Hepatocyte (in vitro differentiated cells): Measurements from ENCODE around the gene CDHR2. TPM values are rescaled to one million over a fixed set of nuclear protein-coding genes. Genes with fewer than 3 reads are reported as not detected.

Experiments
- DNase-seq: peaks from one replicate; pipeline ENCODE4 v3.0.0-alpha.2; 2016; ENCODE audit warnings: low spot score
- H2AFZ ChIP-seq: fragments of 200-600 bp; sonication (generic); 2 replicates; pipeline ENCODE4 v1.6.0; 2016; ENCODE audit warnings: antibody characterized with exemption, mild to moderate bottlenecking
- H3K27ac ChIP-seq: fragments of 200-600 bp; sonication (generic); 2 replicates; pipeline ENCODE4 v1.5.1; 2016; ENCODE audit warnings: mild to moderate bottlenecking
- H3K27me3 ChIP-seq: fragments of 200-600 bp; sonication (generic); 2 replicates; pipeline ENCODE4 v1.6.1; 2016
- H3K36me3 ChIP-seq: fragments of 200-600 bp; sonication (generic); replicated peaks from 2 replicates; pipeline ENCODE4 v1.5.1; 2016; ENCODE audit warnings: low read depth; ENCODE audit not compliant: insufficient read depth
- H3K4me1 ChIP-seq: fragments of 200-600 bp; sonication (generic); 2 replicates; pipeline ENCODE4 v1.5.1; 2016; ENCODE audit warnings: mild to moderate bottlenecking, moderate library complexity; ENCODE audit not compliant: insufficient read depth
- H3K4me2 ChIP-seq: fragments of 200-600 bp; sonication (generic); 2 replicates; pipeline ENCODE4 v1.6.0; 2016
- H3K4me3 ChIP-seq: fragments of 200-600 bp; sonication (generic); 2 replicates; pipeline ENCODE4 v1.5.1; 2016; ENCODE audit warnings: mild to moderate bottlenecking
- H3K79me2 ChIP-seq: fragments of 200-600 bp; sonication (generic); 2 replicates; pipeline ENCODE4 v1.6.0; 2017; ENCODE audit warnings: mild to moderate bottlenecking
- H3K9me2 ChIP-seq: fragments of 200-600 bp; sonication (generic); replicated peaks from 2 replicates; pipeline ENCODE4 v1.6.0; 2017; ENCODE audit warnings: mild to moderate bottlenecking; ENCODE audit not compliant: insufficient read depth
- H3K9me3 ChIP-seq: fragments of 200-600 bp; sonication (generic); 2 replicates; pipeline ENCODE4 v1.5.1; 2016; ENCODE audit warnings: low read depth, mild to moderate bottlenecking
- H4K20me1 ChIP-seq: fragments of 200-600 bp; sonication (generic); 2 replicates; pipeline ENCODE4 v1.6.0; 2016; ENCODE audit warnings: mild to moderate bottlenecking; ENCODE audit not compliant: insufficient read depth, poor library complexity, severe bottlenecking
- EZH2 ChIP-seq: fragments of 200-600 bp; sonication (generic); IDR thresholded peaks from 2 replicates; pipeline ENCODE4 v1.6.1; 2016; ENCODE audit warnings: antibody characterized with exemption, mild to moderate bottlenecking, borderline replicate concordance
- EZH2phosphoT487 ChIP-seq: fragments of 200-600 bp; sonication (generic); IDR thresholded peaks from one replicate; pipeline ENCODE4 v1.6.1; 2018; ENCODE audit warnings: antibody characterized with exemption, mild to moderate bottlenecking, low read depth, moderate library complexity; ENCODE audit not compliant: unreplicated experiment, severe bottlenecking
- WGBS: methylation state at CpG from one replicate; pipeline ENCODE4 v1.1.6; 2016; ENCODE audit warnings: low lambda C conversion rate; ENCODE audit errors: missing lambda C conversion rate; 5-methylcytosine and 5-hydroxymethylcytosine counted together
- polyA plus RNA-seq: library from polyadenylated mRNA; unstranded; fragments of >200 nt; fragmentation: Nextera tagmentation; extraction: Ambion mirVana; gene quantifications from 2 replicates; pipeline ENCODE4 v1.2.1, GENCODE V29; 2016
- total RNA-seq: library from RNA; depleted of rRNA; stranded (reverse); fragments of >200 nt; gene quantifications from 2 replicates; pipeline ENCODE4 v1.2.3, GENCODE V29; 2014
- TF ChIP-seq, protein P1 (sequence below): fragments of 200-600 bp; sonication (generic); IDR thresholded peaks from 2 replicates; pipeline ENCODE4 v1.5.1; 2016; ENCODE audit warnings: antibody characterized with exemption, mild to moderate bottlenecking; ENCODE audit not compliant: poor library complexity

Gene CDHR2
- total and polyA plus RNA-seq, 2 experiments from 2014 or later = 28.3 to 29.8 TPM

DNA sequence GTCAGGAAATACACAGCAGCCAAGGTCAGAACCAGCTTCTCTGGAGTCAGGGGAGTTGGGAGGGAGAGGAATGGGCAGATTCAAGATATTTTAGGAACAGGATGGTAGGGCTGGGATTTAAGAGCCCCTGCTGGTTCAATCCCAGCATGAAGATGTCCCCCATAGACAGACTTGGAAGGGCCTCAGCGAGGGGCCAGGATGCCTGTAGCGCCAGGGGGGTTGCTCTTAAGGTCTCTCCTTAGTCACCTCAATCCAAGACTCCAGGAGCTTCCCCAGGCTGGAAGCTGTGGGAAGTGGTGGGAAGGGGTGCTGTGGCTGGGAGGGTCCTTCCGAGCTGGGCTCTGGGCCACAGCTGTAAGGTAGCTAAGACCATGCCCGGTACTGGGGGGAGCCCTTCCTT is 90.1 kb downstream of the CDHR2 start:
- Histone ChIP-seq H3K9me3 (no peaks in the 10 kb centered on the region), H3K9me2 (no peaks in the 10 kb centered on the region), H3K27me3 (peaks cover under 1% of the 10 kb centered on the region), H3K4me3 (no peak overlapping the region), H2AFZ (no peak overlapping the region), H3K36me3 (no peaks in the 10 kb centered on the region), H3K27ac (no peak overlapping the region), H3K79me2 (no peaks in the 10 kb centered on the region), H3K4me2 (no peak overlapping the region), H3K4me1 (no peaks in the 10 kb centered on the region), H4K20me1 (no peaks in the 10 kb centered on the region)
- DNase-seq = no peak
- WGBS = 52% methylated on average over 4 of the region's 4 CpGs
- TF ChIP-seq, protein P1, sequence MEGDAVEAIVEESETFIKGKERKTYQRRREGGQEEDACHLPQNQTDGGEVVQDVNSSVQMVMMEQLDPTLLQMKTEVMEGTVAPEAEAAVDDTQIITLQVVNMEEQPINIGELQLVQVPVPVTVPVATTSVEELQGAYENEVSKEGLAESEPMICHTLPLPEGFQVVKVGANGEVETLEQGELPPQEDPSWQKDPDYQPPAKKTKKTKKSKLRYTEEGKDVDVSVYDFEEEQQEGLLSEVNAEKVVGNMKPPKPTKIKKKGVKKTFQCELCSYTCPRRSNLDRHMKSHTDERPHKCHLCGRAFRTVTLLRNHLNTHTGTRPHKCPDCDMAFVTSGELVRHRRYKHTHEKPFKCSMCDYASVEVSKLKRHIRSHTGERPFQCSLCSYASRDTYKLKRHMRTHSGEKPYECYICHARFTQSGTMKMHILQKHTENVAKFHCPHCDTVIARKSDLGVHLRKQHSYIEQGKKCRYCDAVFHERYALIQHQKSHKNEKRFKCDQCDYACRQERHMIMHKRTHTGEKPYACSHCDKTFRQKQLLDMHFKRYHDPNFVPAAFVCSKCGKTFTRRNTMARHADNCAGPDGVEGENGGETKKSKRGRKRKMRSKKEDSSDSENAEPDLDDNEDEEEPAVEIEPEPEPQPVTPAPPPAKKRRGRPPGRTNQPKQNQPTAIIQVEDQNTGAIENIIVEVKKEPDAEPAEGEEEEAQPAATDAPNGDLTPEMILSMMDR = no peak
- TF ChIP-seq EZH2 (no peak), EZH2phosphoT487 (no peak)

DNA sequence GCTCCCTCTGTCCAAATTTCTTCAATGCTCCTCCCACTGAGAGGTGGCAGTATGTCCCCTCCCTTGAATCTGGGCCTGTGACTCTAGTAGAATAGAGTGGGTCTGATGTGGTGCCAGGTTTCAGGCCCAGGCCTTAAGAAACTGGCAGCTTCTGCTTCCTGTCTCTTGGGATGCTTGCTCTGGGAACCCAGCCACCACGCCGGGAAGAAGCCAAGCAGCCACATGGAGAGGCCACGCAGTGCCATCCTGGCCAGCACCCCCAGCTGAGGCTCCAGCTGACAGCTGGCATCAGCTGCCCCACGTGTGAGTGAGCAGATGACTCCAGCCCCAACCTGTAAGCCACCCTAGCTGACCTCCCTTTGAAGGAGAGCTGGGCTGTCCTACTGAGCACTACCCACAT is 90.8 kb downstream of the CDHR2 start:
- H3K27ac ChIP-seq = no peak overlapping the region
- H3K79me2 ChIP-seq = no peaks in the 10 kb centered on the region
- no peaks in the 10 kb centered on the region for H3K9me3 ChIP-seq
- H3K4me3 ChIP-seq = no peak overlapping the region
- no peak overlapping the region for H3K4me2 ChIP-seq
- H3K4me1 ChIP-seq = no peaks in the 10 kb centered on the region
- WGBS = 86% methylated on average over 4 of the region's 4 CpGs
- no peak overlapping the region for H2AFZ ChIP-seq
- H4K20me1 ChIP-seq = no peaks in the 10 kb centered on the region
- H3K36me3 ChIP-seq = no peaks in the 10 kb centered on the region
- no peaks in the 10 kb centered on the region for H3K9me2 ChIP-seq
- no peak for DNase-seq
- H3K27me3 ChIP-seq = no peaks in the 10 kb centered on the region
- TF ChIP-seq EZH2phosphoT487 = no peak
- TF ChIP-seq, protein P1 = no peak
- no peak for TF ChIP-seq EZH2

DNA sequence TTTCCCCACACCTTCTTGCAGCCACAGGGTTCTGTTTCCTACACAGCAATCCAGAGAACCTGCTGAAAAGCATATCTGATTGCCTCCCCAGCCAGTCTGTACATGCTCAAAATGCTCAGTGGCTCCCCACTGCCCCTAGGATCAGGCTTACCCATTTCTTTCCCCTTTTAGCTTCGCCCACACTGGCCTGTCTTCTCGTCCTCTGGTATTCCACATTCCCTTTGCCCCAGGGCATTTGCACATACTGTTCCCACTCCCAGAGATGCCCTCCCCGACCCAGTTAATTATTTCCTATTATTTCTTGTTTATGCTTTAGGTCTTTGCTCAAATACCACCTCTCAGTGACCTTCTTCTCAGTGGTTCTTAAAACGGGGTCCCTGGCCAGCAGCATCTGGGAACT is 91.5 kb downstream of the CDHR2 start:
- Histone ChIP-seq H2AFZ (no peak overlapping the region), H3K4me2 (no peak overlapping the region), H3K36me3 (no peaks in the 10 kb centered on the region), H4K20me1 (no peaks in the 10 kb centered on the region), H3K27me3 (no peaks in the 10 kb centered on the region), H3K79me2 (no peaks in the 10 kb centered on the region), H3K9me2 (no peaks in the 10 kb centered on the region), H3K27ac (no peak overlapping the region), H3K4me3 (no peak overlapping the region), H3K4me1 (no peaks in the 10 kb centered on the region), H3K9me3 (no peaks in the 10 kb centered on the region)
- 76% methylated on average over 4 of the region's 4 CpGs for WGBS
- TF ChIP-seq EZH2phosphoT487 = no peak
- TF ChIP-seq EZH2 = no peak
- TF ChIP-seq, protein P1 = no peak
- DNase-seq = no peak
